ENCODE measurements around the gene CASS4. TPM values are rescaled to one million over a fixed set of nuclear protein-coding genes. Genes with fewer than 3 reads are reported as not detected.

CASS4 gene
- total RNA-seq, 1 experiment from 2014 or later: not detected

GRCh38 chr20:56426026-56426425 is 14.0 kb downstream of the CASS4 start:
- H3K36me3 Mint-ChIP-seq (ENCODE audit: insufficient read depth in 1 of 3, low read depth in 3 of 3): no peaks in the 10 kb centered on the region
- Histone ChIP-seq H3K23ac (ENCODE audit: insufficient read length, low read depth, low read length) (no peak overlapping the region), H2AFZ (ENCODE audit: low read length) (no peak overlapping the region), H3K27ac (ENCODE audit: insufficient read length, low read depth, low read length) (no peak overlapping the region), H3T11ph (ENCODE audit: low read length) (no peak overlapping the region), H3K18ac (ENCODE audit: insufficient read length, low read depth, low read length) (no peak overlapping the region), H3K4me2 (ENCODE audit: insufficient read depth, insufficient read length, low read length) (no peak overlapping the region), H2BK12ac (ENCODE audit: insufficient read length, low read depth, low read length) (no peak overlapping the region), H2BK20ac (ENCODE audit: low read depth, low read length, poor library complexity, severe bottlenecking) (no peak overlapping the region), H4K20me1 (ENCODE audit: control insufficient read depth, insufficient read depth, insufficient read length) (no peaks in the 10 kb centered on the region), H2BK5ac (ENCODE audit: insufficient read length, low read length) (no peak overlapping the region), H3K4me1 (ENCODE audit: insufficient read depth, low read length) (no peaks in the 10 kb centered on the region; the same call in 1 of the 2 replicates), H3K79me2 (ENCODE audit: insufficient read depth, low read length) (no peaks in the 10 kb centered on the region), H3K9ac (ENCODE audit: extremely low read depth, insufficient read length, low read length) (no peak overlapping the region), H4K5ac (ENCODE audit: insufficient read length, low read depth, low read length) (no peak overlapping the region), H4K91ac (ENCODE audit: insufficient read length, low read depth, low read length) (no peak overlapping the region), H2BK120ac (ENCODE audit: low read depth, low read length, poor library complexity, severe bottlenecking) (no peak overlapping the region), H3K14ac (ENCODE audit: insufficient read depth, low read length) (no peak overlapping the region), H3K9me3 (ENCODE audit: control insufficient read depth, low read depth, low read length) (no peaks in the 10 kb centered on the region), H2BK15ac (ENCODE audit: low read depth, low read length) (no peak overlapping the region), H3K27me3 (ENCODE audit: insufficient read depth, low read length) (peaks cover 2% of the 10 kb centered on the region; the same call in 1 of the 2 replicates), H2AK5ac (ENCODE audit: insufficient read length, low read length) (no peak overlapping the region), H3K4ac (ENCODE audit: low read depth, low read length) (no peak overlapping the region), H3K56ac (ENCODE audit: insufficient read length, low read depth, low read length) (no peak overlapping the region), H3K23me2 (ENCODE audit: insufficient read length, low read depth, low read length, poor library complexity, severe bottlenecking) (no peaks in the 10 kb centered on the region), H4K8ac (replicated peaks; ENCODE audit: insufficient read length, low read depth, low read length) (no peak overlapping the region), H3K79me1 (ENCODE audit: insufficient read depth, low read depth, low read length, poor library complexity, severe bottlenecking) (no peaks in the 10 kb centered on the region)
- peaks cover 9 to 10% of the 10 kb centered on the region in 2 experiments for H3K4me1 Mint-ChIP-seq
- no CpG with 5 or more reads among the region's 9 CpGs for WGBS (ENCODE audit: extremely low coverage, insufficient read length, low lambda C conversion rate)
- TF ChIP-seq CTCF (conservative IDR thresholded peaks at IDR 0.05): no peak
- DNase-seq: no peak
- no peaks in the 10 kb centered on the region for H3K9me3 Mint-ChIP-seq
- peaks cover 76% of the 10 kb centered on the region for H3K27me3 Mint-ChIP-seq (ENCODE audit: low read depth)
- no peak overlapping the region for H3K27ac Mint-ChIP-seq
- no peak overlapping the region for H3K4me3 Mint-ChIP-seq
